Mucosa of gallbladder (tissue), 1 donor: ENCODE measurements around the gene EXOC2. TPM values are rescaled to one million over a fixed set of nuclear protein-coding genes. Genes with fewer than 3 reads are reported as not detected.
A peak's percentile ranks its signal among the peaks of the same experiment; 100 is the strongest.
"Not testable (repeated sequence)": the region's sequence is repeated elsewhere in the genome, so short reads cannot be mapped to it uniquely, and the experiment has no call there.

Source experiments
- DNase-seq: peaks from one replicate; pipeline ENCODE4 v3.0.0-alpha.2; 2020; ENCODE audit warnings: low spot score
- total RNA-seq: library from RNA; stranded (reverse); gene quantifications from one replicate; pipeline ENCODE4 v1.2.1, GENCODE V29; 2021
- donor health status: DM: no; HTN: no; CAD: no.

The EXOC2 gene
- total RNA-seq, 1 donor from 2014 or later: 20.7 TPM

DNA sequence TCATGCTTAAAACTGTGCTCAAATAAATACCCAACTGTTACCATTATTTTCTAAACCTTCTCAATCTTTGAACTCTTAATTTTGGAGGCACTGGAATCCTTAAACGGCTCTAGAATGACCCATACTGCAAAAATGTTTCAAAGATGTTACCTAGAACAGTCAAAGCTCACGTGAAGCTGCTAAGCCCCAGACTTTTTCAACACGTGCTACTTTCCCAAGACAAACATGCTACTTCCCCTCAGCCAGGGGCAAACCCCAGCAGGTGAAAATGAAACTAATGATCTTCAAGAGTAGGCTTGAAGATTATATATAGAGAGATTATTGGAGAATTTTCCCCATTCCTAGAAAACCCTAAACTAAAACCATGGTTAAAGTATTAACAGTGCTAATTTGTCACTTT is 64.2 kb downstream of the EXOC2 start:
- DNase-seq: no peak

DNA sequence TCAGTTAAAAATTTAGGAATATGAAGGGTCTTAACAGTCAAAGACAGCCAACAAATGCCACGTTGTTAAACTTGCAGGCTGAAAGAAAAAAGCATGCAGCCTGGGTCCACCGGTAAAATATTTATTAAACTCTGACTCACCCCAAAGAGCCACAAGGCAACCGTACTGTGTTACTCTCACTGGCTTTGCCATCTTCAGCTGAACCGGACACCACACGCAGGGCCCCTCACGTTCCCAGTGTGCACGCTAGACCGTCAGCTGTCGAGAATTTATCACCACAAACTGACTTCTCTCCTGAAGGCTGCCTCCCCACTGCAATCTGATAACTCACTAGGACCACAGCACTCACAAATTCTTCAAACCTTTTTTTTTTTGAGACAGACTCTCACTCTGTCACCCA is 66.7 kb downstream of the EXOC2 start:
- DNase-seq: no peak

DNA sequence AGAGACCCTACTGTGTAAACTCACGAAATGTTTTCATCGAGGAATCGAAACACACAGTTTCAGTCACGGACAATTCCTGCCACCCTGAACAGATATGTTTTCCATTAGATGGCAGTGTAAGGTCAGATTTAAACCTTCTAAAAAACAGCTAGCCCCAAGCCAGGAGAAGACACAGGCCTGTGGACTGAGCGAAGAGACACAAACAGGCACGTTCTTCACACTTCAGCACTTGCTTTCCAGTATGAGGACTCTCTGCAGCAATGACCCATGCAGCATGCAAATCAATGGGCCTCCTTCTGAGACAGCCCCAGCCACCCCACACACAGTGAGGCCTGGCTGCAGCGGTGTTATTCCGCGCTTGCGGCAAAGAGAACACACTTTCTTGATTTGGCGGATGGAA is 68.0 kb downstream of the EXOC2 start:
- DNase-seq: no peak

DNA sequence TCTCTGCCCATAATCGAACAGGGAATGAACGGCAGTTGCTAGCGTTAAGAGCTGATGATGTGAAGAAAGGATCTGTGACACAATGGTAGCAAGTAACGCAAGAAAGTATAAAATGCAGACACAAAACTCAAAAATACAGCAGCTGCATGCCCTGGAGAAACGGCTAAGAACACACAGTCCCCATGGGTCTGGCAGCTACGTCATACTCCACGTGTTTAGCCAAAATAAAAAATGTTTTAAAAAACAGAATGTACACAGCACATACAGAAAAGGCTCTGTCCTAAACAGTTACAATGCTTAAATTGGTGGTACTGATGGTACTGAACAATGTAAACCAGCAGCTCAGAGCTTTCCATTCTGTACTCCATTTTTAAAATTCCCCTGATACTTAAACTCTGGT is 70.5 kb downstream of the EXOC2 start:
- DNase-seq: no peak

DNA sequence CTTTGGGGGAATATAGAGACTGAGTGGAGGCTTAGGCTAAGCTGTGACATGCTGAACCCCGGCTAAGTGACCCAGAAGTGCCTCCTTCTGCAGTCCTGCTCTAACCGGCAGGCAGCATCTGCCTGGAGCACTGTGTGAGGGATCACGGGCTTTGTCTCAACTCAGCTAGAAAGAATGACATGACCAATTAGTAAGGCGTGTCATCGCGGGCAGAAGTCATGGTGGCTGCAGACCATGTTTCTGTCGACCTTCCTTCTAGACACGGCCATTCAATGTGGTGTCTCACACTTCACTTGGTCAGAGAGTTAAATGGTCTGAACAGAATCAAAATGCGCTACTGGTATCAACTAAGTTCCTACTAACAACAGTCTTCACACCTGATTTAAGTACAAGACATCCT is 71.0 kb downstream of the EXOC2 start:
- no peak for DNase-seq

DNA sequence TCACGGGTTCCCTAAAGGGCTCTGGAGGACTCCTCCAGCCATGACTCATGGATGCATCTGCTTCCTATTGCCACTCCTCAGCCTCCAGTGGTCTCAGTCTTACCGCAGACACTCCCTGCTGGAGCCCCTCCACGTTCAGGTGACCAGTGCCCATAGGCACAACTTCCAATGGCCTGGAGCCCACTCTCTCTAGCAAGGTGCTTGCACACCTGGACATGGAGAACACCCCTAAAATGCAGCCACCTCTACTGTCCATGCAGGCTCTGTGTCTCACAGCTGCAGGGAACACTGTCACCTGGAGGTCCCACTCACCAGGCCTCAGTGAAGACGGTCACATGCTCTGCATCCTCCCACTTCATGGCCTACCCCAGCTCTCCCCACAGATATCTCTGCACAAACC is 72.0 kb downstream of the EXOC2 start:
- no peak for DNase-seq

DNA sequence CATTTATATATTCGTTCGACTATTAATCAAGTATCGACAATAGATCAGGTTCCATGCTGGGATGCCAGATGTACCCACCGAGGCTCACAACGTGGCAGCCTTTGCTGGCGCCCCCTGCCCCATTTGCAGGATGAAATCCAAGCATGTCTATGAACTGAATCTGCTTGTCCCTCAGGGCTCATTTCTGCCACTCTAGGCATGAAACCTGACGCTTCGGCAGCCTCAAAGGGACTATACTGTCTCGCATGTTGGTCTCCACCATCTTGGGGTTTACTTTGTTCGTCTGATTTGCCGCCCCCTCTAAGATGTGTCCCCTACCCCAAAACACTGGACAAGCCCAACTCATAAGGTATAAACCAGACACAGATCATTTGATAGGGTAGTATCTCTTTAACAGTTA is 72.8 kb downstream of the EXOC2 start:
- DNase-seq: no peak

DNA sequence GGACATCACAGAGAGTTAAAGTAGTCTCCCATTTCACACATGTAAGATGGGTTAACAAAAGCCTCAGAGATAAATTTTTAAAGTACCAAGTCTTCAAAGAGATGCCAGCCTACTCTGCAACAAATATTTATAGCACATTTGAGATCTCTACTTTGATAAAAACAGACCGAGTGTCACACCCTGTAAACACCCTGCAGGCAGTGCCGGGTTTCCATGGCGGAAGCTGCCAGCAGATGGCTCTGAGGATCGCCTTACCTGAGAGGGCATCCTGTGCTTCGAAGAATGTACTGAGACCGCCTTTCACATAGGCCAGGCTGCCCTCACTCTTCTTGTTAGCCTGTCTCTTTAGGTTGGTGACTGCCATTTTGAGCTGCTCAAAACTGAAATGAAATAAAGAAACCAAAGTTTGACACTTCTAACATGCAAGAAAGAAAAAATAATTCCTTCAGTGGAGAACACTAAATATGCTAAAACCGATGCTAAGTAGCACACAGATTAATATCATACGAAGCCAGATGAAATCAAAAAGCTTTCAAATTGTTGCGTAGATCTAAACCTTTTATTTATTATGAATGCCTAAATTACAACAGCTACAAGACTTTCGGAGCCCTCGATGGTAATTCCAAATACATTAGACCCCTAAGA is 75.4 kb downstream of the EXOC2 start:
- no peak for DNase-seq

DNA sequence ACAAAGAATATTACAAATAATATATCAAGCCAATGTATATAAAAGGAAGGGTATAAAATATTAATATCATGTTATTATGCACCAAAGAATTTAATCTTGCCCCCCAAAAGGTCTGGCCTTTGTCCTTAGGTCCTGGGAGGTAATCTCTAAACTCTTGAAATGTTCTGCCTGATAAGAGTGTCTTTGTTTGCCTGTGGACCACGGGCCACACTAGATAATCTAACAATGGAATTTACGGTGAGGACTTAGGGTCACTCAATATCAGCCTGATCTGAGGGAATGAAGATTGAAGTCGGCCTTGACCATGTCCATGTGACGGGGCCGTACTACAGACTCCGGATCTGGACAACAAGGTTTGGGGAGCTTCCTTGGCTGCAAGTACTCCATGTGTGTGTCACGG is 79.0 kb downstream of the EXOC2 start:
- no peak for DNase-seq

DNA sequence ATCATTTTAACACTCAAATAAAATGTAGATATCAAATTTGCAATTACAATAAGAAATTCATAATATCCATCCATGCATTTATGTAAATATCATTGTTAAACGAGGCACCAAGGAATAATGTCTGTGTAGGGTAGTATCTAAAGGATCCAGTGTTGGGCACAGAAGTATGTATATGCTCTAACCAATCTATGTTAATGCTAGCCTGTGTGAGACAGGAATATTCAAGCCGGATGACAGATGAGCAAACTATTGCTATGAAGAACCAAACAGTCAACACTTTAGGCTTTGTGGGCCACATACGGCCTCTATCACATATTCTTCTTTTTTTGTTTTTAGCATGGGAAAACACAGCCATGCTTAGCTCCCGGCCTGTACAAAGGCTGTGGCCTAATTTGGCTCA is 81.0 kb downstream of the EXOC2 start:
- DNase-seq: no peak

DNA sequence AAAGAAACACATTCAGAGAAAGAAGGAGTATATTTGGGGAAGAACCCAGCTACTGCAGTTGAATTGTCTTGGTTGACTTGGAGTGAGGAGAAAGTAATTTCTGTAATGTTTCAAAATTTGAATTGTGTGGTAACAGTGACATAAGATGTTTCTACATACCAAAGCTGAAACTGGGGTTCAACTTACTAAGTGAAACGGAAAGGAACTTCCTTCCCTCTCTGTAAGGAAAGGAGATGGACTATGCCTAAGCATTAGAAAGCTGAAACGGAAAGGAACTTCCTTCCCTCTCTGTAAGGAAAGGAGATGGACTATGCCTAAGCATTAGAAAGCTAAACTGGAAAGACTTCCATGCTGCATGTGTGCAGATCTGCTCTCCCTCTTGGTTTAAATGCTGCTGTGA is 82.1 kb downstream of the EXOC2 start:
- no peak for DNase-seq

DNA sequence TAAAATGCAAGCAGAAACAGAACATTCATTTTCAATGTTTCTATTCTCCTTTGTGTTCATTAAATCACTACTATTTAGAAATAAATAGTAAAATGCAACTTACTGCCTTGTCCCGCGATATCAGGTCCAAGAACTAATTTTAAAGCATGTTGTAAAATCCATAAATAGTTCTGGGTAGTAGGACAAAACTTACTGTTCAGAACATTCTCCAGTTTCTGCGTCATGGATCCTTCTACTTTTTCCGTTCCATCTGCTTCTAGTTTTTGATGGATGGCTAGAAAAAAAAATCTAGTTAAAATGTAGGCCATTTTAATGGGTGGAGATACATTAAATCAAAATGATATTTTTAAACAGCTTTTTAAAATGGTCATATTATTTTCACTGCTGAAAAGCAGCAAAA is 83.0 kb downstream of the EXOC2 start:
- no peak for DNase-seq

DNA sequence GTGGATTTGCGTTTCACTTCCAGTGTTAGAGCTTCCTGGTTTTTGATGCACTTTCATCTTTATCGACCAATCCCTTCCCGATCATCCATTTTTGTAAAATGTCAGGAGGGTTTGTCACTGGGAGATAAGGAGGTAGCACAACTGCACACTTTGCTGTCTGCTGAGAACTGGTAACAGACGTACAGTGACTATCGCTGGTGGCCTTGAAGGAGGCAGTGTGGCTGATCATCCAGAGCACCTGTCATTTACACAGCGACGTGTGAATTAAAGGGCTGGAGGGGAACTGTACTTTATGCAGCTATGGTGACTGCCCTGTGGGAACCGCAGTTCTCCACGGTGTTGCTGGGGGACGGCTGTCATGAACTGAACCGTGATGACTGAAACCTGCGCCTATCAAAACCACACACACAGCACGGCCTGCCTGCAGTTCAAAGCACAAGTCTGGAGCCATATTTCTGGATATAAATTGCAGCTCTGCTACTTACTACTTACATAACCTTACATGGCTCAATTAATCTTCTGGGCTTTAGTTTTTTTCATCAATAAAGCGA is 86.0 kb downstream of the EXOC2 start:
- no peak for DNase-seq

DNA sequence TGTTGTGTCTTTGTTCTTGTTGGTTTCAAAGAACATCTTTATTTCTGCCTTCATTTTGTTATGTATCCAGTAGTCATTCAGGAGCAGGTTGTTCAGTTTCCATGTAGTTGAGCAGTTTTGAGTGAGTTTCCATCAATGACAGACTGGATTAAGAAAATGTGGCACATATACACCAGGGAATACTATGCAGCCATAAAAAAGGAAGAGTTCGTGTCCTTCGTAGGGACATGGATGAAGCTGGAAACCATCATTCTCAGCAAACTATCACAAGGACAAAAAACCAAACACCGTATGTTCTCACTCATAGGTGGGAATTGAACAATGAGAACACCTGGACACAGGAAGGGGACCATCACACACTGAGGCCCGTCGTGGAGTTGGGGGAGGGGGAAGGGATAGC is 87.0 kb downstream of the EXOC2 start:
- DNase-seq: not testable (repeated sequence)

DNA sequence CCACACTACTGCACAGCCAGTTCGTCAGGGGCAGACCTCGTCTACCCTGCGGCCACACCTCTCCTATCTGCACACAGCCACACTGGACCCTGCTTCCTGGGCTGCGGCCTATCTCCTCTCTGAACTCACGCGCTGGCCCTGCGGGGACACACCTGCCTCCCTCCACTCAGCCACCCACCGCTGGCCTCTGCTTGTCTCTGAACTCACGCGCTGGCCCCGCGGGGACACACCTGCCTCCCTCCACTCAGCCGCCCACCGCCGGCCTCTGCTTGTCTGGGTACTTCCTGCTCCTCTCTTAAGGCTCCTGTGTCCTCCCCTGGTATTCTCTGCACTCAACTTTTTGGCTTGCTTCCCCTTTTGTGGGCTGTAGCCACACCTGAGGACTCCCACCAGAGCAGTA is 88.4 kb downstream of the EXOC2 start:
- no peak for DNase-seq

DNA sequence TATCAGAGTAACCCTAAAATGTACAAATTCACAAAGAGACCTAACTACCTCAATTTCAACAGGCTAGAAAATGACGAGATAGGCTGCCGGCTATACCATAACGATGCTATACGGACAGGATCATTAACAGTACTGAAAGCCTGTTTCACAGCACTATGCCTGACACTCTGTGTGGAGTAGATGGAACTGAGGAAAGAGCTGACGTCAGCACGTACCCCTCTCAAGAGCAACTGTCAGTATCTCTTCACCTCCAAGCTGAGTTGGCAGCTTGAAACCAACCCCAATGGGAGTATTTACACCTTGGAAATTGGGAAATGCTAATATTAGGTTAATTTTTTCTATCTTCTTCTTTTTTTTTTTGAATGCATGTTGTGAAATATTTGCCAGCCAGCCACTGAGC is 89.7 kb downstream of the EXOC2 start:
- no peak for DNase-seq

DNA sequence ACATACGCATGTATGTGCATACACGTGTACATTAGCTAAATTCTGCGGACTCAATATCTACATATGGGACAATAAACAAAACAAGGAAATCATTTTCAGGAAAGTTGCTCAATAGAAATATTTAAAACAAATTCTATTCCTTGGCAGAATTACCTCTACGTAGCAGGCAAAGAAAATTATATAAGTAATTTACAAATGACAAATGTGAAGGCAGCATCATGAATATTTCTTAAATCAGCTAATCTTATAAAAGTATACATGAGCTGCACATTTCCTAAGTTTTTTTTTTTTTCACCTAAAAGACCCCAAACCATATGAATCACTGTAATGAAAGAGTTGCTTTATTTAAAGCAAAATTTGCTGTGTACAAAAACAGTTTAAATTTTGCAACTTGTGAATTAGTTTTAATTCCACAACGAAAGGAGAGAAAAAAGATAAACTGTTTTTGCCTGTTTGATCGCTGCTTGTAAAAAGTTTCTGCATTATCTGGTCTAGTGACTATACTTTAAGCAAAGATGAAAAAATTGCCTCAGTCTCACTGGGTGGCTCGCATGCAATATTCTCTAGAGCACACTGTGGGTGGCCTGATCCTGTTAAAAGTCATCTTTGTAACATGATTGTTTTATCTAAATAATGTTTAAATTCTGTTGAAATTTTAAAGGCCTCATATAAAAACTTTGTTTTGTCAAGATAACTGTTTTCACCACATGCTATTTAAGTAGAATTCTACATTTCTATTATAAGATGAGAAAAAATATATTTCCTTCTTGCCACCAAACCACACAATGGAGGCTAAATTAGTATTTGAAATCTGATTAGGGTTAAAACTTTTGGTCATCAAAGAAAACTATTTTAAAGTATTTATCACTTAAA is 93.1 kb downstream of the EXOC2 start:
- no peak for DNase-seq

DNA sequence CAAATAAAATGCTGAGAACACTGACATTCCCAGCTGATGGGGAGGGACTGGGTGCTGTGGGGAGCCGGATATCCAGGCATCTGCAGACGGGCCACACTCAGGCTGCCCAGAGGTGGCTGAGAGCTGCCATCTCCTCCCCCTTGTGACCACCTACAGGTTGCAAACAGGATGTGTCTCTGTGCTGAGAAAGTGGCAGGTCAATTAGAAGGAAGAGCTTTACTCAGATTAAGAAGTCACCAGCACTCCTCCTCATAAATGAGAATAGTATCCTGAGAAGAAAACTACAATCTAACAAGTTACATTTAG is 99.1 kb downstream of the EXOC2 start:
- no peak for DNase-seq

DNA sequence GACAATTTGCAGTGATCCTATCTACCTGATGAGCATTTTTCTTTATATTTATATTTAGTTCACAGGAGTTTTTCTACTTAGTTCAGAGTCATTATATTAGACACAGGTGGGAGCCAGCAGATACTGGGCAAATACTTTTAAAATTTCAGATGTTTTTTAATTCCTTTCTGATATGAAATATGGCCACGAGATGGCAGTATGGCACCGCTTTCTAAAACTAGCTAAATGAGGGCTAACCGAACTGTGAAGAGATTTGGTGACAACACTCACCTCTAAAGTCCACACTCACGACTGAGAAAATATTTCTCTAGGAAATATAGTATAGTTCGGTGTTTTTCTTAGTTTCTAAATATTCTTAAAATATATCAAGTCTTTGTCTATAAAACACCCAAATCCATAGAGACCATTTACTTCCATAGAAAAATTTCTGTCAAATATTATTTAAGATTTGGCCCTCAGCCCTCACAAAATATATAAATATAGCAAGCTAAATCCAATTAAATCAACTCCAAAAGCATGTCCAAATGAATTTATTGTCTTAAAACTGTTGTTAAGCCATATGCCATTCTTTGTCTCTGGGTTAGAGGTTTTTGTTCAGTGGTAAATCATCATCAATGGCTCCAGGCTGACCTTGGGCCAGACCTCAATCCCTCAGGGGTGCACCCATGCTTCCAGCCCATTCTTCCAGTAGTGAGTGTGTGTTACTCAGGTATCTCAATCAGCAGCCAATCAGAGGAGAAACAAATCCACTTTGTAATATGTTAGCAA is 99.6 kb downstream of the EXOC2 start:
- peak; percentile 53 for DNase-seq

DNA sequence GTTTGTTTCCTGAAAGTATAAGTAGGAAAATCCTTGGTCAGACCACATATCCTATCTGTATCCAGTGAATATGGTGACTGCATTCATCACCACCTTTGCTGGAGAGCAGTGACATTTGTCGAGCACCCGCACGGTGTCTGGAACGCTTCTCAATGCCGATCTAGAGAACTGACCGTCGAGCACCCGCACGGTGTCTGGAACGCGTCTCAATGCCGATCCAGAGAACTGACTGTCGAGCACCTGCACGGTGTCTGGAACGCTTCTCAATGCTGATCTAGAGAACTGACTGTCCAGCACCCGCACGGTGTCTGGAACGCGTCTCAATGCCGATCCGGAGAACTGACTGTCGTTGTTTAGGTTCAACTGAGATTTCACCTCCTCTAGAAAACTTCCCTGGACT is 103.8 kb downstream of the EXOC2 start:
- no peak for DNase-seq

DNA sequence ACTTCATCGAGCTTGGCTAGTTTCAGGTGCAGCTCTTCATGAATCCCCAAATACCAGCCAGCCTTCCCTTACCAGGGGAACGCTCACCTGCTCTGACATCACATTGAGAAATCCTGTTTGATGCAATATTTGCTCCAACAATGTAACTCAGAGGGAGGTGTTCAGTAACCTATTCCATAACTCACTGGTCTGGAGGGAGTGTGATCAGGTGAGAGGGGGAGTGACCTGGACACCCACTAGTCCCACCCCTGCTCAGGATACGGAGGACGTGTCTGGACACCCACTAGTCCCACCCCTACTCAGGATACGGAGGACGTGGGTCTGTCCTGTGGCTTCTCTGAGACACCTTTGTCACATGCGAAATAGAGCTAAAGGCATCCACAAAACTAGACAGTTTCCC is 106.4 kb downstream of the EXOC2 start:
- DNase-seq: no peak

DNA sequence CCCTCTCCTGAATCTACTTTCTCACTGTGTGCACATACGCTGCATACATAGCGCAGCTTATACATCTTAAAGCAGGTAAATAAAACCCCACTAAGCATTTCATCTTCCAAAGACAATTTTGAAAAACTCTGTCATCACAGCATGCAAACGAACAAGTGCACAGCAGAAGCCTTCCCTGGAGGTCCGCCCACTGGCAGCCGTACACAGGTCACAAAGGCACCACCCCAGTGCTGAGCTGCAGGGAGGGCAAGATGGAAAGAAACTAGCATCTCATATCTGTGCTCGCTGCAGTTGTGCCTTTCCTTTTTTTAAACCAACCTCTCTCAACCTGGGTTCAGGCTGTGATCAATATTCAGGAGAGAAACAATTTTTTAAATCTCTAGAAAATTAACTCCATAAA is 109.3 kb downstream of the EXOC2 start:
- DNase-seq: no peak

DNA sequence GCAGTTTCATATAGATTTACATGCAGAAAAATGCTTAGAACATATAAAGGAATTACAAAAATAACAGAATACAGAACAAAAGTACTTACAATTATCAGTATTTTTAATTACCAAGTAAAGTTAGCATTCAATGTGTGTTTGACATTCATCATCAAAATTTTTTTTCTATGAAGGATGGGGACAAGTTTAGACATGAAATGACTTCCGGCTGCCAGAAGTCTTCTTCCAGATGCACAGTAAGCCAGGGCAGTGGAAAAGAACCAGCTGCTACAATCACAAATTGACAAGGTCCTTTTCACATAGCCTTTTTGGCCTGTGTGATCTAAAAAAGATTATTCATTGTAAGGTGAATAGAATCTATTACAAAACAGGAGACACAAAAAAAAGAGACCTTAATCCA is 109.8 kb downstream of the EXOC2 start:
- DNase-seq: no peak
